HEK293 (cell line): Measurements from ENCODE around the gene SLC28A1.
A peak's percentile ranks its signal among the peaks of the same experiment; 100 is the strongest.

Experiments
- BCL11B ChIP-seq: fragments of 450-650 bp; formaldehyde crosslinking; IDR thresholded peaks from 2 replicates; pipeline ENCODE4 v1.5.1; 2016; ENCODE audit warnings: low read depth, missing biosample characterization, missing genetic modification characterization
- EGR2 ChIP-seq: fragments of 450-650 bp; formaldehyde crosslinking; IDR thresholded peaks from 2 replicates; pipeline ENCODE4 v1.5.1; 2016; ENCODE audit warnings: low read depth, missing biosample characterization, missing genetic modification characterization
- KLF10 ChIP-seq: fragments of 450-650 bp; IDR thresholded peaks from 2 replicates; pipeline ENCODE4 v1.5.1; 2018; ENCODE audit warnings: missing biosample characterization, mild to moderate bottlenecking, missing genetic modification characterization
- MZF1 ChIP-seq: fragments of 450-650 bp; formaldehyde crosslinking; IDR thresholded peaks from 2 replicates; pipeline ENCODE4 v1.5.1; 2017; ENCODE audit warnings: missing biosample characterization, missing genetic modification characterization, borderline replicate concordance
- WT1 ChIP-seq: fragments of 450-650 bp; formaldehyde crosslinking; IDR thresholded peaks from 2 replicates; pipeline ENCODE4 v1.5.1; 2016; ENCODE audit warnings: missing biosample characterization, missing genetic modification characterization
- ZBTB21 ChIP-seq: fragments of 450-650 bp; formaldehyde crosslinking; IDR thresholded peaks from 2 replicates; pipeline ENCODE4 v1.5.1; 2017; ENCODE audit warnings: missing biosample characterization, missing genetic modification characterization
- ZFHX2 ChIP-seq: fragments of 450-650 bp; formaldehyde crosslinking; conservative IDR thresholded peaks from 2 replicates; pipeline ENCODE4 v1.5.1; 2016; ENCODE audit warnings: missing biosample characterization, missing genetic modification characterization
- ZFP37 ChIP-seq: fragments of 450-650 bp; formaldehyde crosslinking; IDR thresholded peaks from 2 replicates; pipeline ENCODE4 v1.5.1; 2016; ENCODE audit warnings: missing biosample characterization, missing genetic modification characterization
- ZFP69B ChIP-seq: fragments of 450-650 bp; formaldehyde crosslinking; IDR thresholded peaks from 2 replicates; pipeline ENCODE4 v1.5.1; 2016; ENCODE audit warnings: missing biosample characterization, missing genetic modification characterization
- ZNF223 ChIP-seq: fragments of 450-650 bp; formaldehyde crosslinking; IDR thresholded peaks from 2 replicates; pipeline ENCODE4 v1.5.1; 2016; ENCODE audit warnings: missing biosample characterization, missing genetic modification characterization
- ZNF324 ChIP-seq: fragments of 450-650 bp; formaldehyde crosslinking; IDR thresholded peaks from 2 replicates; pipeline ENCODE4 v1.5.1; 2016; ENCODE audit warnings: missing biosample characterization, missing genetic modification characterization
- ZNF341 ChIP-seq: fragments of 450-650 bp; formaldehyde crosslinking; IDR thresholded peaks from 2 replicates; pipeline ENCODE4; 2016; ENCODE audit warnings: low read depth, missing biosample characterization, missing genetic modification characterization
- ZNF366 ChIP-seq: fragments of 450-650 bp; formaldehyde crosslinking; conservative IDR thresholded peaks from 2 replicates; pipeline ENCODE4 v1.5.1; 2016; ENCODE audit warnings: missing biosample characterization, missing genetic modification characterization
- ZNF768 ChIP-seq: fragments of 450-650 bp; formaldehyde crosslinking; IDR thresholded peaks from 2 replicates; pipeline ENCODE4 v1.5.1; 2018; ENCODE audit warnings: missing biosample characterization, mild to moderate bottlenecking, missing genetic modification characterization
- ZNF777 ChIP-seq: fragments of 450-650 bp; formaldehyde crosslinking; IDR thresholded peaks from 2 replicates; pipeline ENCODE4 v1.5.1; 2017; ENCODE audit warnings: missing biosample characterization, missing genetic modification characterization, borderline replicate concordance
- ZXDB ChIP-seq: fragments of 450-650 bp; formaldehyde crosslinking; IDR thresholded peaks from 2 replicates; pipeline ENCODE4 v1.5.1; 2016; ENCODE audit warnings: missing biosample characterization, missing genetic modification characterization
- TF ChIP-seq, protein P1 (sequence below): fragments of 450-650 bp; formaldehyde crosslinking; conservative IDR thresholded peaks from 2 replicates; pipeline ENCODE4 v1.5.1; 2016; ENCODE audit warnings: low read depth, missing biosample characterization, missing genetic modification characterization
- TF ChIP-seq, protein P2 (sequence below): fragments of 450-650 bp; formaldehyde crosslinking; IDR thresholded peaks from 2 replicates; pipeline ENCODE4 v1.5.1; 2016; ENCODE audit warnings: missing biosample characterization, missing genetic modification characterization
- TF ChIP-seq, protein P3 (sequence below): fragments of 450-650 bp; formaldehyde crosslinking; IDR thresholded peaks from 2 replicates; pipeline ENCODE4 v1.5.1; 2016; ENCODE audit warnings: missing biosample characterization, missing genetic modification characterization
- TF ChIP-seq, protein P4 (sequence below): fragments of 450-650 bp; formaldehyde crosslinking; IDR thresholded peaks from 2 replicates; pipeline ENCODE4 v1.5.1; 2016; ENCODE audit warnings: missing biosample characterization, missing genetic modification characterization

Gene SLC28A1

DNA sequence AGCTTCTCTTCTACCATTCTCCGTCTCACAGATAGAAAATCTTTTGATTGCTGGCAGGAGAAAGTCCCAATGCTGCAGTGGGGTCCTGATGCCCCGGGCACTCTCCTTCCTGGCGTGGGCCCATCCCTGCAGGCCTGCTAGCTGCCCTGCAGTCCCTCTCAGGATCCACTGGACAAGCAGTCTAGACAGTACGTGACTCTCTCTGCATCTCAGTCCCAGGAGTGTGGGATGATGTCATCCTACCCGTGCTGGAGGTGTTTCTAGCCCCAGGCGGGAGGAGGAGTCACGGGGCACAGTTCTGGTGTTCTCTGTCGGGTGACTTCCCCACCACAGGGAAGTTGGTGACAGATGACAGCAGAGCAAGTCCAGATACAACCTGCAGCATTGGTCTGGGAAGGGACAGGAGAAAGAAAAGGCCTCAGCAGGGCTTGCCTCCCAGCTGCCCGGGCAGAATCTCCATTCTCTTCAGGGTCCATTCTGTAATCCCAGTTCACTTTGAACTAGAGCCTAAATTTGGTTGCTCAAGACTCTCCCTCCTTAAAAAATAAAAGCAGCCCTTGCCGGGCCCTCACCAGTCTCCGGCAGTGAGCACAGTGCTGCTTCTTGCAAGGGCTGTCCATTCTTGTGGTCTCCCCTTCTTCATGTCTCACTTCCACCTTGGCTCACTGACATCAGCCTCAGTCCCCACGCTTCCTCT is 30.6 kb downstream of the SLC28A1 start (continued):
- TF ChIP-seq, protein P1, sequence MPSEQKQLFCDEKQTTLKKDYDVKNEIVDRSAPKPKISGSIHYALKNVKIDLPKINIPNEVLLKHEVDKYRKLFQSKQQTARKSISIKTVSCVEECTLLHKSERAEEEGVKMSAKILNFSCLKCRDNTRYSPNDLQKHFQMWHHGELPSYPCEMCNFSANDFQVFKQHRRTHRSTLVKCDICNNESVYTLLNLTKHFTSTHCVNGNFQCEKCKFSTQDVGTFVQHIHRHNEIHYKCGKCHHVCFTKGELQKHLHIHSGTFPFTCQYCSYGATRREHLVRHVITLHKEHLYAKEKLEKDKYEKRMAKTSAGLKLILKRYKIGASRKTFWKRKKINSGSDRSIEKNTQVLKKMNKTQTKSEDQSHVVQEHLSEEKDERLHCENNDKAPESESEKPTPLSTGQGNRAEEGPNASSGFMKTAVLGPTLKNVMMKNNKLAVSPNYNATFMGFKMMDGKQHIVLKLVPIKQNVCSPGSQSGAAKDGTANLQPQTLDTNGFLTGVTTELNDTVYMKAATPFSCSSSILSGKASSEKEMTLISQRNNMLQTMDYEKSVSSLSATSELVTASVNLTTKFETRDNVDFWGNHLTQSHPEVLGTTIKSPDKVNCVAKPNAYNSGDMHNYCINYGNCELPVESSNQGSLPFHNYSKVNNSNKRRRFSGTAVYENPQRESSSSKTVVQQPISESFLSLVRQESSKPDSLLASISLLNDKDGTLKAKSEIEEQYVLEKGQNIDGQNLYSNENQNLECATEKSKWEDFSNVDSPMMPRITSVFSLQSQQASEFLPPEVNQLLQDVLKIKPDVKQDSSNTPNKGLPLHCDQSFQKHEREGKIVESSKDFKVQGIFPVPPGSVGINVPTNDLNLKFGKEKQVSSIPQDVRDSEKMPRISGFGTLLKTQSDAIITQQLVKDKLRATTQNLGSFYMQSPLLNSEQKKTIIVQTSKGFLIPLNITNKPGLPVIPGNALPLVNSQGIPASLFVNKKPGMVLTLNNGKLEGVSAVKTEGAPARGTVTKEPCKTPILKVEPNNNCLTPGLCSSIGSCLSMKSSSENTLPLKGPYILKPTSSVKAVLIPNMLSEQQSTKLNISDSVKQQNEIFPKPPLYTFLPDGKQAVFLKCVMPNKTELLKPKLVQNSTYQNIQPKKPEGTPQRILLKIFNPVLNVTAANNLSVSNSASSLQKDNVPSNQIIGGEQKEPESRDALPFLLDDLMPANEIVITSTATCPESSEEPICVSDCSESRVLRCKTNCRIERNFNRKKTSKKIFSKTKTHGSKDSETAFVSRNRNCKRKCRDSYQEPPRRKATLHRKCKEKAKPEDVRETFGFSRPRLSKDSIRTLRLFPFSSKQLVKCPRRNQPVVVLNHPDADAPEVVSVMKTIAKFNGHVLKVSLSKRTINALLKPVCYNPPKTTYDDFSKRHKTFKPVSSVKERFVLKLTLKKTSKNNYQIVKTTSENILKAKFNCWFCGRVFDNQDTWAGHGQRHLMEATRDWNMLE (tag by site-specific recombination), result peak; percentile 25; the same call in 1 of the 2 replicates
- TF ChIP-seq ZBTB21 (tag by site-specific recombination), result peak; percentile 78
- TF ChIP-seq, protein P2, sequence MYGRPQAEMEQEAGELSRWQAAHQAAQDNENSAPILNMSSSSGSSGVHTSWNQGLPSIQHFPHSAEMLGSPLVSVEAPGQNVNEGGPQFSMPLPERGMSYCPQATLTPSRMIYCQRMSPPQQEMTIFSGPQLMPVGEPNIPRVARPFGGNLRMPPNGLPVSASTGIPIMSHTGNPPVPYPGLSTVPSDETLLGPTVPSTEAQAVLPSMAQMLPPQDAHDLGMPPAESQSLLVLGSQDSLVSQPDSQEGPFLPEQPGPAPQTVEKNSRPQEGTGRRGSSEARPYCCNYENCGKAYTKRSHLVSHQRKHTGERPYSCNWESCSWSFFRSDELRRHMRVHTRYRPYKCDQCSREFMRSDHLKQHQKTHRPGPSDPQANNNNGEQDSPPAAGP (tag by site-specific recombination), result peak; percentile 85
- TF ChIP-seq ZXDB (tag by site-specific recombination), result peak; percentile 81; the same call in 1 of the 2 replicates
- TF ChIP-seq BCL11B (tag by site-specific recombination), result 0 out of 2 replicates have a peak, but pooled peaks have one; percentile 72
- TF ChIP-seq WT1, result peak; percentile 71
- TF ChIP-seq MZF1 (tag by site-specific recombination), result peak; percentile 44; the same call in 1 of the 2 replicates
- peak; percentile 84 for TF ChIP-seq ZNF366 (tag by site-specific recombination)
- TF ChIP-seq KLF10 (tag by site-specific recombination), result peak; percentile 76; the same call in 1 of the 2 replicates
- TF ChIP-seq, protein P3, sequence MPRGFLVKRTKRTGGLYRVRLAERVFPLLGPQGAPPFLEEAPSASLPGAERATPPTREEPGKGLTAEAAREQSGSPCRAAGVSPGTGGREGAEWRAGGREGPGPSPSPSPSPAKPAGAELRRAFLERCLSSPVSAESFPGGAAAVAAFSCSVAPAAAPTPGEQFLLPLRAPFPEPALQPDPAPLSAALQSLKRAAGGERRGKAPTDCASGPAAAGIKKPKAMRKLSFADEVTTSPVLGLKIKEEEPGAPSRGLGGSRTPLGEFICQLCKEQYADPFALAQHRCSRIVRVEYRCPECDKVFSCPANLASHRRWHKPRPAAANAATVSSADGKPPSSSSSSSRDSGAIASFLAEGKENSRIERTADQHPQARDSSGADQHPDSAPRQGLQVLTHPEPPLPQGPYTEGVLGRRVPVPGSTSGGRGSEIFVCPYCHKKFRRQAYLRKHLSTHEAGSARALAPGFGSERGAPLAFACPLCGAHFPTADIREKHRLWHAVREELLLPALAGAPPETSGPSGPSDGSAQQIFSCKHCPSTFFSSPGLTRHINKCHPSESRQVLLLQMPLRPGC (tag by site-specific recombination), result peak; percentile 64; the same call in 1 of the 2 replicates
- TF ChIP-seq ZFP69B (tag by site-specific recombination), result peak; percentile 91
- TF ChIP-seq ZNF777 (tag by site-specific recombination), result no peak
- no peak for TF ChIP-seq ZNF223 (tag by site-specific recombination)
- TF ChIP-seq ZFHX2, result peak; percentile 74
- TF ChIP-seq, protein P4, sequence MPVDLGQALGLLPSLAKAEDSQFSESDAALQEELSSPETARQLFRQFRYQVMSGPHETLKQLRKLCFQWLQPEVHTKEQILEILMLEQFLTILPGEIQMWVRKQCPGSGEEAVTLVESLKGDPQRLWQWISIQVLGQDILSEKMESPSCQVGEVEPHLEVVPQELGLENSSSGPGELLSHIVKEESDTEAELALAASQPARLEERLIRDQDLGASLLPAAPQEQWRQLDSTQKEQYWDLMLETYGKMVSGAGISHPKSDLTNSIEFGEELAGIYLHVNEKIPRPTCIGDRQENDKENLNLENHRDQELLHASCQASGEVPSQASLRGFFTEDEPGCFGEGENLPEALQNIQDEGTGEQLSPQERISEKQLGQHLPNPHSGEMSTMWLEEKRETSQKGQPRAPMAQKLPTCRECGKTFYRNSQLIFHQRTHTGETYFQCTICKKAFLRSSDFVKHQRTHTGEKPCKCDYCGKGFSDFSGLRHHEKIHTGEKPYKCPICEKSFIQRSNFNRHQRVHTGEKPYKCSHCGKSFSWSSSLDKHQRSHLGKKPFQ (tag by site-specific recombination), result no peak
- TF ChIP-seq ZNF324 (tag by site-specific recombination), result peak; percentile 95
- TF ChIP-seq ZNF768 (tag by site-specific recombination), result no peak
- peak; percentile 49 for TF ChIP-seq ZNF341 (tag by site-specific recombination)
- TF ChIP-seq ZFP37 (tag by site-specific recombination), result peak; percentile 86; the same call in 1 of the 2 replicates
- peak; percentile 65 for TF ChIP-seq EGR2
